HL-60 (cell line): ENCODE data around the gene THEM4.

ENCODE experiments used
- CTCF ChIP-seq: IDR thresholded peaks from one replicate; pipeline ENCODE4 v1.5.1; 2011; ENCODE audit warnings: low read length, control low read depth, inconsistent platforms; ENCODE audit not compliant: insufficient read depth
- GABPA ChIP-seq: IDR thresholded peaks from 2 replicates; pipeline ENCODE4 v1.6.1; 2012; ENCODE audit warnings: low read depth
- POLR2AphosphoS5 ChIP-seq: IDR thresholded peaks from 2 replicates; pipeline ENCODE4 v1.6.1; 2012; ENCODE audit warnings: low read depth
- REST ChIP-seq: IDR thresholded peaks from 2 replicates; pipeline ENCODE4 v1.6.1; 2012; ENCODE audit warnings: low read depth; ENCODE audit not compliant: insufficient replicate concordance
- SPI1 ChIP-seq: IDR thresholded peaks from 2 replicates; pipeline ENCODE4 v1.6.1; 2012; ENCODE audit warnings: low read depth, mild to moderate bottlenecking, borderline replicate concordance

- TF ChIP-seq CTCF (no peak), REST (no peak), POLR2AphosphoS5 (no peak), SPI1 (no peak), GABPA (no peak)
These were observed 37.9 kb downstream of the THEM4 start for GRCh38 chr1:151871284-151872030.
